GM21528 (cell line): ENCODE data around the gene ST6GAL2.

Experiments
- ATAC-seq: cut with Tn5 transposase; IDR thresholded peaks from one replicate; pipeline ENCODE4 v1.9.1; 2021; ENCODE audit warnings: mild to moderate bottlenecking, moderate library complexity; ENCODE audit not compliant: unreplicated experiment, low FRiP score

The ST6GAL2 gene

GRCh38 chr2:106830191-106830590, 55.8 kb downstream of the ST6GAL2 start:
- ATAC-seq: no peak

GRCh38 chr2:106828119-106828518, 57.8 kb downstream of the ST6GAL2 start:
- no peak for ATAC-seq

GRCh38 chr2:106827158-106827557, 58.8 kb downstream of the ST6GAL2 start:
- no peak for ATAC-seq

- ATAC-seq: no peak
These were observed 60.8 kb downstream of the ST6GAL2 start for GRCh38 chr2:106825161-106825560.

- ATAC-seq: no peak
These were observed 69.0 kb downstream of the ST6GAL2 start for GRCh38 chr2:106816974-106817373.

GRCh38 chr2:106812841-106813240, 73.1 kb downstream of the ST6GAL2 start:
- no peak for ATAC-seq

GRCh38 chr2:106812383-106812782, 73.6 kb downstream of the ST6GAL2 start:
- no peak for ATAC-seq

GRCh38 chr2:106805716-106806115, 80.3 kb downstream of the ST6GAL2 start:
- ATAC-seq: no peak

- no peak for ATAC-seq
These were observed 81.8 kb downstream of the ST6GAL2 start for GRCh38 chr2:106804161-106804560.

- ATAC-seq: no peak
These were observed 84.9 kb downstream of the ST6GAL2 start for GRCh38 chr2:106800976-106801655.

- no peak for ATAC-seq
These were observed 85.8 kb downstream of the ST6GAL2 start for GRCh38 chr2:106800180-106800579.

- ATAC-seq: no peak
These were observed 87.0 kb downstream of the ST6GAL2 start for GRCh38 chr2:106798826-106799552.

GRCh38 chr2:106797494-106797893, 88.5 kb downstream of the ST6GAL2 start:
- ATAC-seq: no peak

GRCh38 chr2:106792671-106793070, 93.3 kb downstream of the ST6GAL2 start:
- ATAC-seq: no peak

- ATAC-seq: no peak
These were observed 96.8 kb downstream of the ST6GAL2 start for GRCh38 chr2:106789185-106789584.

GRCh38 chr2:106782681-106783080, 103.3 kb downstream of the ST6GAL2 start:
- no peak for ATAC-seq

GRCh38 chr2:106781196-106781595, 104.8 kb downstream of the ST6GAL2 start:
- no peak for ATAC-seq

- no peak for ATAC-seq
These were observed 114.2 kb downstream of the ST6GAL2 start for GRCh38 chr2:106771811-106772210.

GRCh38 chr2:106770986-106771385, 115.0 kb downstream of the ST6GAL2 start:
- no peak for ATAC-seq

- no peak for ATAC-seq
These were observed 121.4 kb downstream of the ST6GAL2 start for GRCh38 chr2:106764614-106765013.

GRCh38 chr2:106759966-106760365, 126.0 kb downstream of the ST6GAL2 start:
- ATAC-seq: no peak

- ATAC-seq: no peak
These were observed 127.0 kb downstream of the ST6GAL2 start for GRCh38 chr2:106758901-106759497.
